HepG2 (cell line): ENCODE data around the gene COL9A3. TPM values are rescaled to one million over a fixed set of nuclear protein-coding genes. Genes with fewer than 3 reads are reported as not detected.

Experiments
- ARID4A ChIP-seq: sonication (generic); formaldehyde crosslinking; IDR thresholded peaks from 2 replicates; pipeline ENCODE4 v1.5.0; 2020; ENCODE audit warnings: mild to moderate bottlenecking, missing genetic modification reagents, borderline replicate concordance
- CHD4 ChIP-seq: fragments of 200-600 bp; sonication (generic); IDR thresholded peaks from 2 replicates; pipeline ENCODE4 v1.7.0; 2017; ENCODE audit warnings: mild to moderate bottlenecking, low read length, borderline replicate concordance
- HIC2 ChIP-seq: sonication (generic); formaldehyde crosslinking; IDR thresholded peaks from 2 replicates; pipeline ENCODE4 v1.9.0; 2022; ENCODE audit warnings: low read depth, missing genetic modification reagents
- MYC ChIP-seq: sonication (generic); formaldehyde crosslinking; IDR thresholded peaks from 2 replicates; pipeline ENCODE4 v1.9.0; 2021; ENCODE audit warnings: missing genetic modification reagents, borderline replicate concordance
- ZFP90 ChIP-seq: sonication (generic); formaldehyde crosslinking; IDR thresholded peaks from 2 replicates; pipeline ENCODE4 v1.8.0; 2022; ENCODE audit warnings: missing genetic modification reagents, mild to moderate bottlenecking, inconsistent platforms, borderline replicate concordance
- ZMYM2 ChIP-seq: sonication (generic); formaldehyde crosslinking; IDR thresholded peaks from 2 replicates; pipeline ENCODE4 v1.8.0; 2022; ENCODE audit warnings: mild to moderate bottlenecking, missing genetic modification reagents
- ZNF275 ChIP-seq: sonication (generic); formaldehyde crosslinking; IDR thresholded peaks from 2 replicates; pipeline ENCODE4 v1.8.0; 2022; ENCODE audit warnings: missing genetic modification reagents, mild to moderate bottlenecking, inconsistent platforms, borderline replicate concordance
- polyA plus RNA-seq, 8 experiments: library from polyadenylated mRNA; depleted of rRNA in 3 of 8; stranded (reverse) in 7 of 8; unstranded in 1 of 8; fragments of >200 nt; fragmentation: Illumina TruSeq in 4 of 8; extraction: Trizol in 4 of 8; gene quantifications; 2 replicates each; pipeline versions ENCODE4 v1.2.1 to v1.2.3, GENCODE V29; 2011 to 2016; ENCODE audit warnings: low read depth in 4 of 8, missing spikeins in 1 of 8, mixed read lengths in 1 of 8; ENCODE audit not compliant: insufficient read depth in 1 of 8
- total RNA-seq, 5 experiments: library from RNA; depleted of rRNA; stranded (reverse); fragments of >200 nt; fragmentation: Illumina TruSeq; extraction: Trizol; gene quantifications; 2 replicates each; pipeline ENCODE4 v1.2.3, GENCODE V29; 2016; ENCODE audit warnings: low read depth in 1 of 5
- TF ChIP-seq, protein P1 (sequence below): sonication (generic); formaldehyde crosslinking; IDR thresholded peaks from one replicate; pipeline ENCODE4 v1.5.1; 2020; ENCODE audit warnings: mild to moderate bottlenecking, missing genetic modification reagents; ENCODE audit errors: not compliant biosample characterization

The COL9A3 gene
- total and polyA plus RNA-seq, 2 of the 13 experiments (the other 11 are each of a cell fraction or from before 2014, with no cell fraction given): 155 to 204 TPM

GRCh38 chr20:62816031-62816883 lies 593 bp upstream of the COL9A3 start (continued):
- TF ChIP-seq, protein P1, sequence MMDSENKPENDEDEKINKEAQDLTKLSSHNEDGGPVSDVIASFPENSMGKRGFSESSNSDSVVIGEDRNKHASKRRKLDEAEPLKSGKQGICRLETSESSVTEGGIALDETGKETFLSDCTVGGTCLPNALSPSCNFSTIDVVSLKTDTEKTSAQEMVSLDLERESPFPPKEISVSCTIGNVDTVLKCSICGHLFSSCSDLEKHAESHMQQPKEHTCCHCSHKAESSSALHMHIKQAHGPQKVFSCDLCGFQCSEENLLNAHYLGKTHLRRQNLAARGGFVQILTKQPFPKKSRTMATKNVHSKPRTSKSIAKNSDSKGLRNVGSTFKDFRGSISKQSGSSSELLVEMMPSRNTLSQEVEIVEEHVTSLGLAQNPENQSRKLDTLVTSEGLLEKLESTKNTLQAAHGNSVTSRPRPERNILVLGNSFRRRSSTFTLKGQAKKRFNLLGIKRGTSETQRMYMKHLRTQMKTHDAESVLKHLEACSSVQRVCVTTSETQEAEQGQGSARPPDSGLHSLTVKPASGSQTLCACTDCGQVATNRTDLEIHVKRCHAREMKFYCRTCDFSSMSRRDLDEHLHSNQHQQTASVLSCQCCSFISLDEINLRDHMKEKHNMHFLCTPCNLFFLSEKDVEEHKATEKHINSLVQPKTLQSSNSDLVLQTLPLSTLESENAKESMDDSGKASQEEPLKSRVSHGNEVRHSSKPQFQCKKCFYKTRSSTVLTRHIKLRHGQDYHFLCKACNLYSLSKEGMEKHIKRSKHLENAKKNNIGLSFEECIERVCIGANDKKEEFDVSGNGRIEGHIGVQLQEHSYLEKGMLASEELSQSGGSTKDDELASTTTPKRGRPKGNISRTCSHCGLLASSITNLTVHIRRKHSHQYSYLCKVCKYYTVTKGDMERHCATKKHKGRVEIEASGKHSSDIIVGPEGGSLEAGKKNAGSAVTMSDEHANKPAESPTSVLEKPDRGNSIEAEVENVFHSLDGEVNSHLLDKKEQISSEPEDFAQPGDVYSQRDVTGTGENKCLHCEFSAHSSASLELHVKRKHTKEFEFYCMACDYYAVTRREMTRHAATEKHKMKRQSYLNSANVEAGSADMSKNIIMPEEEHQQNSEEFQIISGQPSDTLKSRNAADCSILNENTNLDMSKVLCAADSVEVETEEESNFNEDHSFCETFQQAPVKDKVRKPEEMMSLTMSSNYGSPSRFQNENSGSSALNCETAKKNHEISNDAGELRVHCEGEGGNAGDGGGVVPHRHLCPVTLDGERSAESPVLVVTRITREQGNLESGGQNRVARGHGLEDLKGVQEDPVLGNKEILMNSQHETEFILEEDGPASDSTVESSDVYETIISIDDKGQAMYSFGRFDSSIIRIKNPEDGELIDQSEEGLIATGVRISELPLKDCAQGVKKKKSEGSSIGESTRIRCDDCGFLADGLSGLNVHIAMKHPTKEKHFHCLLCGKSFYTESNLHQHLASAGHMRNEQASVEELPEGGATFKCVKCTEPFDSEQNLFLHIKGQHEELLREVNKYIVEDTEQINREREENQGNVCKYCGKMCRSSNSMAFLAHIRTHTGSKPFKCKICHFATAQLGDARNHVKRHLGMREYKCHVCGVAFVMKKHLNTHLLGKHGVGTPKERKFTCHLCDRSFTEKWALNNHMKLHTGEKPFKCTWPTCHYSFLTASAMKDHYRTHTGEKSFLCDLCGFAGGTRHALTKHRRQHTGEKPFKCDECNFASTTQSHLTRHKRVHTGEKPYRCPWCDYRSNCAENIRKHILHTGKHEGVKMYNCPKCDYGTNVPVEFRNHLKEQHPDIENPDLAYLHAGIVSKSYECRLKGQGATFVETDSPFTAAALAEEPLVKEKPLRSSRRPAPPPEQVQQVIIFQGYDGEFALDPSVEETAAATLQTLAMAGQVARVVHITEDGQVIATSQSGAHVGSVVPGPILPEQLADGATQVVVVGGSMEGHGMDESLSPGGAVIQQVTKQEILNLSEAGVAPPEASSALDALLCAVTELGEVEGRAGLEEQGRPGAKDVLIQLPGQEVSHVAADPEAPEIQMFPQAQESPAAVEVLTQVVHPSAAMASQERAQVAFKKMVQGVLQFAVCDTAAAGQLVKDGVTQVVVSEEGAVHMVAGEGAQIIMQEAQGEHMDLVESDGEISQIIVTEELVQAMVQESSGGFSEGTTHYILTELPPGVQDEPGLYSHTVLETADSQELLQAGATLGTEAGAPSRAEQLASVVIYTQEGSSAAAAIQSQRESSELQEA (CRISPR knock-in tag): peak; percentile 52
- peak; percentile 52 for TF ChIP-seq HIC2
- TF ChIP-seq ARID4A (CRISPR knock-in tag): peak; percentile 16
- TF ChIP-seq CHD4: no peak; the same call in 1 of the 2 replicates
- TF ChIP-seq ZNF275: 0 out of 2 replicates have a peak, but pooled peaks have one; percentile 19
- TF ChIP-seq ZFP90 (CRISPR knock-in tag): 0 out of 2 replicates have a peak, but pooled peaks have one; percentile 27
- 0 out of 2 replicates have a peak, but pooled peaks have one; percentile 20 for TF ChIP-seq MYC (CRISPR knock-in tag)
- 0 out of 2 replicates have a peak, but pooled peaks have one; percentile 66 for TF ChIP-seq ZMYM2 (CRISPR knock-in tag)
